CD14-positive monocyte (primary cell): ENCODE measurements around the gene CSF2. TPM values are rescaled to one million over a fixed set of nuclear protein-coding genes. Genes with fewer than 3 reads are reported as not detected.
A peak's percentile ranks its signal among the peaks of the same experiment; 100 is the strongest.

ENCODE experiments used
- DNase-seq, 3 donors: peaks; one replicate each; pipeline ENCODE4 v3.0.0-alpha.2; 2011 to 2022
- H2AFZ ChIP-seq: 2 replicates; pipeline ENCODE4 v1.6.0; 2012; ENCODE audit warnings: mild to moderate bottlenecking, low read depth, low read length, inconsistent platforms; ENCODE audit not compliant: insufficient read depth, poor library complexity, severe bottlenecking
- H3K27ac ChIP-seq, 2 donors: 1 replicate in 1 of 2; 2 replicates in 1 of 2; pipeline ENCODE4 v1.5.1; 2012 to 2013; ENCODE audit warnings: low read length in 2 of 2, control low read depth in 1 of 2, inconsistent platforms in 1 of 2, low read depth in 1 of 2, mild to moderate bottlenecking in 1 of 2
- H3K27me3 ChIP-seq, 2 donors: one replicate each; pipeline versions ENCODE4 v1.6.0 to v1.6.1; 2011 to 2013; ENCODE audit warnings: low read length in 2 of 2; ENCODE audit not compliant: control insufficient read depth in 2 of 2, insufficient read depth in 2 of 2
- H3K36me3 ChIP-seq, 2 donors: replicated peaks in 1 of 2; 1 replicate in 1 of 2; 2 replicates in 1 of 2; pipeline versions ENCODE4 v1.5.1 to v1.6.1; 2012 to 2013; ENCODE audit warnings: low read length in 2 of 2, control low read depth in 1 of 2, inconsistent platforms in 1 of 2, mild to moderate bottlenecking in 1 of 2; ENCODE audit not compliant: insufficient read depth in 2 of 2, control insufficient read depth in 1 of 2
- H3K4me1 ChIP-seq, 2 donors: 1 replicate in 1 of 2; 2 replicates in 1 of 2; pipeline versions ENCODE4 v1.5.1 to v1.6.1; 2012 to 2013; ENCODE audit warnings: low read length in 2 of 2, control low read depth in 1 of 2, inconsistent platforms in 1 of 2, mild to moderate bottlenecking in 1 of 2, moderate library complexity in 1 of 2; ENCODE audit not compliant: insufficient read depth in 2 of 2, control insufficient read depth in 1 of 2
- H3K4me2 ChIP-seq: replicated peaks from 2 replicates; pipeline ENCODE3; 2012; ENCODE audit warnings: low read length, moderate library complexity, mild to moderate bottlenecking; ENCODE audit not compliant: poor library complexity, severe bottlenecking; ENCODE audit errors: extremely low read depth
- H3K4me3 ChIP-seq, 3 experiments: fragments of 200-600 bp in 1 of 3; sonication (generic) in 1 of 3; replicated peaks in 1 of 3; 1 replicate in 2 of 3; 2 replicates in 1 of 3; pipeline ENCODE4 v1.5.1; 2011 to 2013; ENCODE audit warnings: low read length in 3 of 3, mild to moderate bottlenecking in 3 of 3, control low read depth in 2 of 3, low read depth in 2 of 3, inconsistent platforms in 1 of 3, moderate library complexity in 1 of 3
- H3K79me2 ChIP-seq: 2 replicates; pipeline ENCODE4 v1.6.0; 2012; ENCODE audit warnings: mild to moderate bottlenecking, control low read depth, inconsistent platforms, low read length, moderate library complexity; ENCODE audit not compliant: insufficient read depth
- H3K9ac ChIP-seq: 2 replicates; pipeline ENCODE4 v1.6.0; 2017; ENCODE audit warnings: low read length, mild to moderate bottlenecking; ENCODE audit not compliant: insufficient read depth, poor library complexity, severe bottlenecking
- H3K9me3 ChIP-seq, 2 donors: replicated peaks in 1 of 2; 1 replicate in 1 of 2; 2 replicates in 1 of 2; pipeline versions ENCODE4 v1.5.1 to v1.6.1; 2012 to 2013; ENCODE audit warnings: low read length in 2 of 2, control low read depth in 1 of 2; ENCODE audit not compliant: control insufficient read depth in 1 of 2, insufficient read depth in 1 of 2
- H4K20me1 ChIP-seq: 2 replicates; pipeline ENCODE4 v1.6.0; 2012; ENCODE audit warnings: mild to moderate bottlenecking, low read length, control low read depth, moderate library complexity; ENCODE audit not compliant: insufficient read depth
- H3K27ac Mint-ChIP-seq, 7 donors: one replicate each; pipeline ENCODE4 v1.8.0; 2020; ENCODE audit warnings: mild to moderate bottlenecking in 7 of 7, mixed read lengths in 7 of 7, moderate library complexity in 6 of 7, inconsistent platforms in 2 of 7
- H3K27me3 Mint-ChIP-seq, 3 donors: one replicate each; pipeline ENCODE4 v1.8.0; 2021 to 2022; ENCODE audit warnings: low read depth in 3 of 3, mild to moderate bottlenecking in 3 of 3, mixed read lengths in 3 of 3, moderate library complexity in 3 of 3, inconsistent platforms in 1 of 3
- H3K36me3 Mint-ChIP-seq, 2 donors: one replicate each; pipeline ENCODE4 v1.8.0; 2020; ENCODE audit warnings: mixed read lengths in 2 of 2, inconsistent platforms in 1 of 2, mild to moderate bottlenecking in 1 of 2
- H3K4me1 Mint-ChIP-seq: one replicate; pipeline ENCODE4 v1.8.0; 2020; ENCODE audit warnings: mild to moderate bottlenecking, mixed read lengths
- H3K4me3 Mint-ChIP-seq, 2 donors: one replicate each; pipeline ENCODE4 v1.8.0; 2020; ENCODE audit warnings: mild to moderate bottlenecking in 2 of 2, mixed read lengths in 2 of 2, moderate library complexity in 1 of 2
- H3K9me3 Mint-ChIP-seq, 7 donors: one replicate each; pipeline ENCODE4 v1.8.0; 2020 to 2022; ENCODE audit warnings: mixed read lengths in 7 of 7, mild to moderate bottlenecking in 6 of 7, moderate library complexity in 6 of 7, inconsistent platforms in 2 of 7
- CTCF ChIP-seq: fragments of 200-600 bp; IDR thresholded peaks from one replicate; pipeline ENCODE4 v1.8.0; 2022; ENCODE audit warnings: antibody characterized with exemption, mild to moderate bottlenecking
- WGBS: methylation state at CpG from one replicate; pipeline ENCODE4 v1.1.5; 2013; ENCODE audit warnings: missing lambda C conversion rate; ENCODE audit not compliant: insufficient coverage; 5-methylcytosine and 5-hydroxymethylcytosine counted together
- intact Hi-C, 2 donors: fragments of 100-400 bp; cut with micrococcal nuclease; formaldehyde crosslinking; loops; one replicate each; pipeline versions ENCODE4 v1.15.0 to v1.15.1; 2023
- polyA plus RNA-seq, 3 donors: library from polyadenylated mRNA; depleted of rRNA in 1 of 3; unstranded in 2 of 3; stranded (reverse) in 1 of 3; fragments of 300-500 nt in 2 of 3; fragments of >200 nt in 1 of 3; fragmentation: Illumina TruSeq in 2 of 3; gene quantifications; 1 replicate in 2 of 3; 2 replicates in 1 of 3; pipeline ENCODE4 v1.2.3, GENCODE V29; 2012 to 2021

CSF2 gene
- polyA plus RNA-seq, 3 donors, result not detected

GRCh38 chr5:132093271-132093670 is 19.7 kb downstream of the CSF2 start:
- Histone ChIP-seq H3K27ac (no peak overlapping the region), H3K4me3 (no peak overlapping the region), H3K36me3 (no peaks in the 10 kb centered on the region), H3K4me1 (no peaks in the 10 kb centered on the region), H3K4me2 (no peak overlapping the region), H3K79me2 (no peaks in the 10 kb centered on the region), H3K27me3 (peaks cover 0 to 2% of the 10 kb centered on the region in 2 donors), H3K9me3 (no peaks in the 10 kb centered on the region), H2AFZ (no peak overlapping the region), H3K9ac (no peak overlapping the region), H4K20me1 (no peaks in the 10 kb centered on the region)
- TF ChIP-seq CTCF, result no peak
- Mint-ChIP-seq H3K36me3 (no peaks in the 10 kb centered on the region), H3K27me3 (peaks cover 11 to 31% (median 11%) of the 10 kb centered on the region in 3 donors), H3K27ac (no peak overlapping the region), H3K9me3 (peaks cover 0 to 4% (median 0%) of the 10 kb centered on the region in 7 donors), H3K4me1 (peaks cover 14% of the 10 kb centered on the region), H3K4me3 (no peak overlapping the region)
- intact Hi-C loops, result no loop called here
- WGBS, result no CpG with 5 or more reads among the region's 3 CpGs
- no peak for DNase-seq

GRCh38 chr5:132094393-132095076 is 20.9 kb downstream of the CSF2 start:
- Mint-ChIP-seq H3K4me1 (peaks cover 17% of the 10 kb centered on the region), H3K27ac (no peak overlapping the region), H3K27me3 (peaks cover 11 to 29% (median 11%) of the 10 kb centered on the region in 3 donors), H3K36me3 (peaks cover 0 to under 1% of the 10 kb centered on the region in 2 donors), H3K4me3 (no peak overlapping the region), H3K9me3 (peaks cover 0 to 4% (median 0%) of the 10 kb centered on the region in 7 donors)
- Histone ChIP-seq H2AFZ (no peak overlapping the region), H3K9ac (no peak overlapping the region), H3K4me2 (no peak overlapping the region), H3K79me2 (no peaks in the 10 kb centered on the region), H3K9me3 (no peaks in the 10 kb centered on the region), H3K4me3 (no peak overlapping the region), H4K20me1 (no peaks in the 10 kb centered on the region), H3K27me3 (peaks cover 0 to 2% of the 10 kb centered on the region in 2 donors), H3K4me1 (no peaks in the 10 kb centered on the region), H3K36me3 (no peaks in the 10 kb centered on the region), H3K27ac (no peak overlapping the region)
- DNase-seq, result peak in 1 of 3 donors; percentile 47
- TF ChIP-seq CTCF, result no peak
- WGBS, result 52% methylated on average over 11 of the region's 12 CpGs
- intact Hi-C loops, result no loop called here
